Suppressor macrophage treated with lipopolysaccharide for 4 hours (primary cell): ENCODE measurements around the gene FCF1.

Source experiments
- DNase-seq: peaks from one replicate; pipeline ENCODE4 v3.0.0-alpha.2; 2020

Gene FCF1

GRCh38 chr14:74771399-74771798 is 58.5 kb downstream of the FCF1 start:
- DNase-seq: no peak

GRCh38 chr14:74784634-74785033 is 71.7 kb downstream of the FCF1 start:
- DNase-seq: no peak

- no peak for DNase-seq
Measured at GRCh38 chr14:74785056-74785613, 72.2 kb downstream of the FCF1 start.

- no peak for DNase-seq
Measured at GRCh38 chr14:74786796-74787315, 73.9 kb downstream of the FCF1 start.
